Measurements from ENCODE around the gene ACTR1A. TPM values are rescaled to one million over a fixed set of nuclear protein-coding genes. Genes with fewer than 3 reads are reported as not detected.

Gene ACTR1A
- total and polyA plus RNA-seq, 12 donors: 68.1 to 154 (median 106) TPM

DNA sequence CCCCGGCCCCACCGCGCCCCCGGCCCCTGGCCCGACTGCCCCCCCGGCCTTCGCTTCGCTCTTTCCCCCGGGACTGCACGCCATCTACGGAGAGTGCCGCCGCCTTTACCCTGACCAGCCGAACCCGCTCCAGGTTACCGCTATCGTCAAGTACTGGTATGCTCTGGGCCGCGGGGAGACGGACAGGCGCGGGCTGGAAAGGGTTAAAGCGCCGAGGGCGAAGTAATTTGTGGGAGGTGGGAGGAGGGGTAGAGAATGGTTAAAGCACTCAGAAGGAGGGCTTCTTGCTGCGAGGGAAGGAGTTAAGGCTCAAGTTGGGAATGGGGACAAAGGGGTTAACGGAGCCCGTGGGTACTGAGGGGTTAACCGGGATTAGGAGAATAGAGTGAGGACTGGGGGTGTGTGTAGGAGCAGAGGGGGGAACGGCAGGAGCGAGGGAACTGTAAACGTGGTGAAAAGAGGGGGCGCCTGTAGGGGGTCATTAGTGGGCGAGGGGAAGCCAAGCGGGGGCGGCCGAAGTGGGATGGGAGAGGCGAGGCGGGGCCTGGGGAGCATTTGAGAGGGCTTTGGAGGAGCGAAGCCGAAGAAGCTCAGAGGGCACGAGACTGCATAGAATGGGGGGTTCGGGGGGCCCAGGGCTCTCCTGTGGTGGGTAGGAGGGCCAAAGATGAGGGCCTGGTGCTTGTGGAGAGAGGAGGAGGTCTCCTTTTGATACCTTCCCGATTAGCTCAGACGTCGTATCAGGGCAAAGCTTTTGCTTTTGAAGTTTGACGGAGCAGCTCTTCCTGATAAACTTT, 1.9 kb upstream of the ACTR1A start:
- Histone ChIP-seq H3K27me3 (no peaks in the 10 kb centered on the region), H3K27ac (peak overlapping the region in 4 of 5 donors; percentile 62 to 81 (median 67)), H3K4me3 (peak overlapping the region; percentile 80 to 94 (median 82)), H3K9me3 (replicated peaks in 1 of 3) (no peaks in the 10 kb centered on the region), H3K4me1 (replicated peaks in 1 of 2) (peaks cover 8 to 30% of the 10 kb centered on the region in 2 donors), H3K36me3 (replicated peaks in 1 of 2) (peaks cover 0 to 4% of the 10 kb centered on the region in 2 donors)
- TF ChIP-seq, protein P1, sequence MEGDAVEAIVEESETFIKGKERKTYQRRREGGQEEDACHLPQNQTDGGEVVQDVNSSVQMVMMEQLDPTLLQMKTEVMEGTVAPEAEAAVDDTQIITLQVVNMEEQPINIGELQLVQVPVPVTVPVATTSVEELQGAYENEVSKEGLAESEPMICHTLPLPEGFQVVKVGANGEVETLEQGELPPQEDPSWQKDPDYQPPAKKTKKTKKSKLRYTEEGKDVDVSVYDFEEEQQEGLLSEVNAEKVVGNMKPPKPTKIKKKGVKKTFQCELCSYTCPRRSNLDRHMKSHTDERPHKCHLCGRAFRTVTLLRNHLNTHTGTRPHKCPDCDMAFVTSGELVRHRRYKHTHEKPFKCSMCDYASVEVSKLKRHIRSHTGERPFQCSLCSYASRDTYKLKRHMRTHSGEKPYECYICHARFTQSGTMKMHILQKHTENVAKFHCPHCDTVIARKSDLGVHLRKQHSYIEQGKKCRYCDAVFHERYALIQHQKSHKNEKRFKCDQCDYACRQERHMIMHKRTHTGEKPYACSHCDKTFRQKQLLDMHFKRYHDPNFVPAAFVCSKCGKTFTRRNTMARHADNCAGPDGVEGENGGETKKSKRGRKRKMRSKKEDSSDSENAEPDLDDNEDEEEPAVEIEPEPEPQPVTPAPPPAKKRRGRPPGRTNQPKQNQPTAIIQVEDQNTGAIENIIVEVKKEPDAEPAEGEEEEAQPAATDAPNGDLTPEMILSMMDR (IDR thresholded peaks at IDR 0.05): no peak
- TF ChIP-seq POLR2A (IDR thresholded peaks at IDR 0.05): peak in 1 of 2 donors; percentile 16
- 0 to 1% (median 1%) methylated on average over 29 to 47 of the region's 47 CpGs for WGBS, 4 donors
- intact Hi-C loops (cut with DNase I): loop anchor here (5.0 kb wide), 2 partner anchors 78 to 88 kb away; no protein-coding TSS in a partner anchor
- DNase-seq: peak; percentile 26 to 66 (median 46)

GRCh38 chr10:102503264-102504178, 1.0 kb upstream of the ACTR1A start, which contains the start of gene SUFU:
Gene SUFU (plus strand): TSS chr10:102503972. CDS start chr10:102504153, 181 bp downstream.
- no peaks in the 10 kb centered on the region for H3K9me3 ChIP-seq (replicated peaks in 1 of 3)
- no peaks in the 10 kb centered on the region for H3K36me3 ChIP-seq (replicated peaks in 1 of 2)
- intact Hi-C loops (cut with DNase I): loop anchor here (5.0 kb wide), 2 partner anchors 79 to 89 kb away; no protein-coding TSS in a partner anchor
- peaks cover 8 to 33% of the 10 kb centered on the region in 2 donors for H3K4me1 ChIP-seq (replicated peaks in 1 of 2)
- WGBS, 4 donors: 0 to 2% (median 1%) methylated on average over 11 to 44 of the region's 44 CpGs
- peak within 1 kb of the TSS in 4 of 5 donors; percentile 65 to 92 (median 76) for H3K27ac ChIP-seq
- peak within 1 kb of the TSS; percentile 80 to 94 (median 82) for H3K4me3 ChIP-seq
- peak in 1 of 2 donors; percentile 53 for TF ChIP-seq POLR2A (IDR thresholded peaks at IDR 0.05)
- TF ChIP-seq, protein P1 (IDR thresholded peaks at IDR 0.05): peak; percentile 78 to 96 (median 92)
- DNase-seq: peak; percentile 98 to 100 (median 99)
- H3K27me3 ChIP-seq: no peaks in the 10 kb centered on the region

- 0 to 2% (median 0%) methylated on average over 15 to 19 of the region's 19 CpGs for WGBS, 4 donors
- intact Hi-C loops (cut with DNase I): loop anchor here (5.0 kb wide), 2 partner anchors 80 to 90 kb away; no protein-coding TSS in a partner anchor
- peak overlapping the region; percentile 74 to 92 (median 82) for H3K27ac ChIP-seq
Observed at GRCh38 chr10:102502029-102502336, 529 bp downstream of the ACTR1A start.

More at GRCh38 chr10:102502029-102502336, 529 bp downstream of the ACTR1A start:
- Histone ChIP-seq H3K4me3 (peak overlapping the region; percentile 63 to 97 (median 72)), H3K27me3 (no peaks in the 10 kb centered on the region), H3K9me3 (replicated peaks in 1 of 3) (no peaks in the 10 kb centered on the region), H3K36me3 (replicated peaks in 1 of 2) (no peaks in the 10 kb centered on the region), H3K4me1 (replicated peaks in 1 of 2) (peaks cover 8 to 33% of the 10 kb centered on the region in 2 donors)
- DNase-seq: peak; percentile 99 to 100 (median 100)
- peak in 1 of 2 donors; percentile 87 for TF ChIP-seq POLR2A (IDR thresholded peaks at IDR 0.05)
- TF ChIP-seq, protein P1 (IDR thresholded peaks at IDR 0.05): no peak

All from adrenal gland (tissue), 12 donors.